ENCODE data around the gene NUP214.

GRCh38 chr9:131272212-131272611 lies 146.8 kb downstream of the NUP214 start:
- TF ChIP-seq TAF1 (IDR thresholded peaks at IDR 0.05; ENCODE audit: borderline replicate concordance, low read depth, low read length) (no peak), POLR2AphosphoS5 (IDR thresholded peaks at IDR 0.05; ENCODE audit: low read depth, low read length) (no peak), POLR2A (IDR thresholded peaks at IDR 0.05; ENCODE audit: low read depth, low read length) (no peak)
